ENCODE measurements around the gene B3GLCT. TPM values are rescaled to one million over a fixed set of nuclear protein-coding genes. Genes with fewer than 3 reads are reported as not detected.
A peak's percentile ranks its signal among the peaks of the same experiment; 100 is the strongest.

Gene B3GLCT
- total and polyA plus RNA-seq, 5 donors = 19.8 to 45.1 (median 25.9) TPM

GRCh38 chr13:31350560-31350959 lies 150.8 kb downstream of the B3GLCT start:
- Histone ChIP-seq H3K27ac (ENCODE audit: low read length) (no peak overlapping the region), H3K4me1 (ENCODE audit: control insufficient read depth, insufficient read depth, low read length) (no peaks in the 10 kb centered on the region), H3K27me3 (ENCODE audit: control insufficient read depth, insufficient read depth) (no peaks in the 10 kb centered on the region), H3K9me3 (ENCODE audit: control insufficient read depth, low read length) (no peaks in the 10 kb centered on the region), H3K4me3 (ENCODE audit: low read length) (no peak overlapping the region)
- DNase-seq (no peak), ATAC-seq (no peak)
- 54% methylated on average over 5 of the region's 5 CpGs for WGBS
- intact Hi-C loops (cut with DNase I) = no loop called here

GRCh38 chr13:31351376-31351775 lies 151.6 kb downstream of the B3GLCT start:
- H3K4me1 ChIP-seq (ENCODE audit: control insufficient read depth, insufficient read depth, low read length) = no peaks in the 10 kb centered on the region
- no peak overlapping the region for H3K4me3 ChIP-seq (ENCODE audit: low read length)
- no peaks in the 10 kb centered on the region for H3K27me3 ChIP-seq (ENCODE audit: control insufficient read depth, insufficient read depth)
- intact Hi-C loops (cut with DNase I) = no loop called here
- ATAC-seq = no peak
- 63% methylated on average over 2 of the region's 2 CpGs for WGBS
- H3K27ac ChIP-seq (ENCODE audit: low read length) = no peak overlapping the region
- no peaks in the 10 kb centered on the region for H3K9me3 ChIP-seq (ENCODE audit: control insufficient read depth, low read length)
- DNase-seq = no peak

GRCh38 chr13:31352467-31352866 lies 152.7 kb downstream of the B3GLCT start:
- no peaks in the 10 kb centered on the region for H3K27me3 ChIP-seq (ENCODE audit: control insufficient read depth, insufficient read depth)
- intact Hi-C loops (cut with DNase I) = no loop called here
- WGBS = 17% methylated on average over 24 of the region's 24 CpGs
- H3K4me3 ChIP-seq (ENCODE audit: low read length) = no peak overlapping the region
- H3K4me1 ChIP-seq (ENCODE audit: control insufficient read depth, insufficient read depth, low read length) = no peaks in the 10 kb centered on the region
- no peak overlapping the region for H3K27ac ChIP-seq (ENCODE audit: low read length)
- H3K9me3 ChIP-seq (ENCODE audit: control insufficient read depth, low read length) = no peaks in the 10 kb centered on the region
- ATAC-seq = no peak
- DNase-seq = peak in 2 of 3 donors; percentile 37 to 47

- intact Hi-C loops (cut with DNase I) = no loop called here
- WGBS = 95% methylated on average over 1 of the region's 1 CpG
- H3K27me3 ChIP-seq (ENCODE audit: control insufficient read depth, insufficient read depth) = no peaks in the 10 kb centered on the region
- H3K4me1 ChIP-seq (ENCODE audit: control insufficient read depth, insufficient read depth, low read length) = no peaks in the 10 kb centered on the region
- H3K27ac ChIP-seq (ENCODE audit: low read length) = no peak overlapping the region
- H3K4me3 ChIP-seq (ENCODE audit: low read length) = no peak overlapping the region
- DNase-seq = no peak
- no peaks in the 10 kb centered on the region for H3K9me3 ChIP-seq (ENCODE audit: control insufficient read depth, low read length)
- ATAC-seq = no peak
These were observed 155.2 kb downstream of the B3GLCT start for GRCh38 chr13:31355001-31355400.

- H3K4me3 ChIP-seq (ENCODE audit: low read length) = no peak overlapping the region
- H3K9me3 ChIP-seq (ENCODE audit: control insufficient read depth, low read length) = no peaks in the 10 kb centered on the region
- intact Hi-C loops (cut with DNase I) = no loop called here
- no peaks in the 10 kb centered on the region for H3K4me1 ChIP-seq (ENCODE audit: control insufficient read depth, insufficient read depth, low read length)
- no peaks in the 10 kb centered on the region for H3K27me3 ChIP-seq (ENCODE audit: control insufficient read depth, insufficient read depth)
- ATAC-seq (no peak), DNase-seq (no peak)
- WGBS = 67% methylated on average over 3 of the region's 3 CpGs
- H3K27ac ChIP-seq (ENCODE audit: low read length) = no peak overlapping the region
These were observed 157.2 kb downstream of the B3GLCT start for GRCh38 chr13:31356991-31357390.

GRCh38 chr13:31357581-31357980 lies 157.8 kb downstream of the B3GLCT start:
- Histone ChIP-seq H3K27me3 (ENCODE audit: control insufficient read depth, insufficient read depth) (no peaks in the 10 kb centered on the region), H3K4me3 (ENCODE audit: low read length) (no peak overlapping the region), H3K4me1 (ENCODE audit: control insufficient read depth, insufficient read depth, low read length) (no peaks in the 10 kb centered on the region), H3K27ac (ENCODE audit: low read length) (no peak overlapping the region), H3K9me3 (ENCODE audit: control insufficient read depth, low read length) (no peaks in the 10 kb centered on the region)
- 33% methylated on average over 2 of the region's 2 CpGs for WGBS
- ATAC-seq (no peak), DNase-seq (no peak)
- intact Hi-C loops (cut with DNase I) = no loop called here

- intact Hi-C loops (cut with DNase I) = no loop called here
- Histone ChIP-seq H3K4me1 (ENCODE audit: control insufficient read depth, insufficient read depth, low read length) (no peaks in the 10 kb centered on the region), H3K9me3 (ENCODE audit: control insufficient read depth, low read length) (peaks cover 8% of the 10 kb centered on the region), H3K4me3 (ENCODE audit: low read length) (no peak overlapping the region), H3K27me3 (ENCODE audit: control insufficient read depth, insufficient read depth) (no peaks in the 10 kb centered on the region), H3K27ac (ENCODE audit: low read length) (no peak overlapping the region)
- DNase-seq (no peak), ATAC-seq (no peak)
- 67% methylated on average over 1 of the region's 1 CpG for WGBS
These were observed 161.9 kb downstream of the B3GLCT start for GRCh38 chr13:31361673-31362072.

GRCh38 chr13:31365630-31366029 lies 165.9 kb downstream of the B3GLCT start:
- intact Hi-C loops (cut with DNase I) = no loop called here
- Histone ChIP-seq H3K27ac (ENCODE audit: low read length) (no peak overlapping the region), H3K27me3 (ENCODE audit: control insufficient read depth, insufficient read depth) (no peaks in the 10 kb centered on the region), H3K4me1 (ENCODE audit: control insufficient read depth, insufficient read depth, low read length) (no peaks in the 10 kb centered on the region), H3K4me3 (ENCODE audit: low read length) (no peak overlapping the region), H3K9me3 (ENCODE audit: control insufficient read depth, low read length) (peaks cover 8% of the 10 kb centered on the region)
- WGBS = 61% methylated on average over 4 of the region's 4 CpGs
- no peak for ATAC-seq
- no peak for DNase-seq

- no peaks in the 10 kb centered on the region for H3K27me3 ChIP-seq (ENCODE audit: control insufficient read depth, insufficient read depth)
- peaks cover 8% of the 10 kb centered on the region for H3K9me3 ChIP-seq (ENCODE audit: control insufficient read depth, low read length)
- no peak overlapping the region for H3K4me3 ChIP-seq (ENCODE audit: low read length)
- no peaks in the 10 kb centered on the region for H3K4me1 ChIP-seq (ENCODE audit: control insufficient read depth, insufficient read depth, low read length)
- H3K27ac ChIP-seq (ENCODE audit: low read length) = no peak overlapping the region
- 79% methylated on average over 2 of the region's 2 CpGs for WGBS
- ATAC-seq = no peak
- no peak for DNase-seq
- intact Hi-C loops (cut with DNase I) = no loop called here
These were observed 167.6 kb downstream of the B3GLCT start for GRCh38 chr13:31367410-31367809.

- H3K9me3 ChIP-seq (ENCODE audit: control insufficient read depth, low read length) = peaks cover 8% of the 10 kb centered on the region
- H3K27me3 ChIP-seq (ENCODE audit: control insufficient read depth, insufficient read depth) = no peaks in the 10 kb centered on the region
- no peak overlapping the region for H3K4me3 ChIP-seq (ENCODE audit: low read length)
- no peaks in the 10 kb centered on the region for H3K4me1 ChIP-seq (ENCODE audit: control insufficient read depth, insufficient read depth, low read length)
- DNase-seq (no peak), ATAC-seq (no peak)
- no peak overlapping the region for H3K27ac ChIP-seq (ENCODE audit: low read length)
- intact Hi-C loops (cut with DNase I) = no loop called here
These were observed 169.4 kb downstream of the B3GLCT start for GRCh38 chr13:31369213-31369612.

- no peak for DNase-seq
These were observed 172.7 kb downstream of the B3GLCT start for GRCh38 chr13:31372454-31372853.

GRCh38 chr13:31374682-31375081 lies 174.9 kb downstream of the B3GLCT start:
- 40% methylated on average over 3 of the region's 3 CpGs for WGBS
- Histone ChIP-seq H3K27ac (ENCODE audit: low read length) (no peak overlapping the region), H3K27me3 (ENCODE audit: control insufficient read depth, insufficient read depth) (no peaks in the 10 kb centered on the region), H3K4me3 (ENCODE audit: low read length) (no peak overlapping the region), H3K4me1 (ENCODE audit: control insufficient read depth, insufficient read depth, low read length) (no peaks in the 10 kb centered on the region), H3K9me3 (ENCODE audit: control insufficient read depth, low read length) (no peaks in the 10 kb centered on the region)
- intact Hi-C loops (cut with DNase I) = no loop called here
- ATAC-seq (no peak), DNase-seq (no peak)

More at GRCh38 chr13:31372454-31372853, 172.7 kb downstream of the B3GLCT start:
- Histone ChIP-seq H3K9me3 (ENCODE audit: control insufficient read depth, low read length) (no peaks in the 10 kb centered on the region), H3K27ac (ENCODE audit: low read length) (no peak overlapping the region), H3K4me3 (ENCODE audit: low read length) (no peak overlapping the region), H3K27me3 (ENCODE audit: control insufficient read depth, insufficient read depth) (no peaks in the 10 kb centered on the region), H3K4me1 (ENCODE audit: control insufficient read depth, insufficient read depth, low read length) (no peaks in the 10 kb centered on the region)
- intact Hi-C loops (cut with DNase I) = no loop called here
- WGBS = 87% methylated on average over 4 of the region's 4 CpGs
- ATAC-seq = no peak

Measured in right cardiac atrium (tissue), 5 donors.